Subcutaneous adipose tissue (tissue), 4 donors: Measurements from ENCODE around the gene FYN. TPM values are rescaled to one million over a fixed set of nuclear protein-coding genes. Genes with fewer than 3 reads are reported as not detected.

Source experiments
- CTCF ChIP-seq: fragments of 450-650 bp; IDR thresholded peaks from one replicate; pipeline ENCODE4 v1.5.1; 2016; ENCODE audit warnings: low read depth, mild to moderate bottlenecking, control low read depth, antibody characterized with exemption, moderate library complexity
- total RNA-seq, 4 donors: library from RNA; depleted of rRNA; stranded (reverse); fragments of >200 nt; gene quantifications; one replicate each; pipeline ENCODE4 v1.1.0, GENCODE V29; 2016

The FYN gene
- total RNA-seq, 4 donors from 2014 or later = 185 to 279 (median 252) TPM

- TF ChIP-seq CTCF = no peak
Observed at GRCh38 chr6:111723412-111723970, 149.8 kb downstream of the FYN start.

GRCh38 chr6:111722179-111722731 is 151.0 kb downstream of the FYN start:
- TF ChIP-seq CTCF = no peak

GRCh38 chr6:111721753-111722154 is 151.5 kb downstream of the FYN start:
- TF ChIP-seq CTCF = no peak

- TF ChIP-seq CTCF = no peak
Observed at GRCh38 chr6:111720931-111721496, 152.2 kb downstream of the FYN start.

- TF ChIP-seq CTCF = no peak
Observed at GRCh38 chr6:111718990-111719389, 154.3 kb downstream of the FYN start.

- TF ChIP-seq CTCF = no peak
Observed at GRCh38 chr6:111718326-111718725, 154.9 kb downstream of the FYN start.

- no peak for TF ChIP-seq CTCF
Observed at GRCh38 chr6:111717621-111718020, 155.6 kb downstream of the FYN start.
